PFSK-1 (cell line): Measurements from ENCODE around the gene KRT73.

Experiments
- FOXP2 ChIP-seq: optimal IDR thresholded peaks from 2 replicates; pipeline ENCODE3; 2011; ENCODE audit warnings: borderline replicate concordance, control low read depth, inconsistent platforms; ENCODE audit not compliant: insufficient read depth; ENCODE audit errors: extremely low read length, extremely low read depth
- POLR2AphosphoS5 ChIP-seq: IDR thresholded peaks from 2 replicates; pipeline ENCODE4 v1.6.1; 2012; ENCODE audit warnings: low read depth, mild to moderate bottlenecking, control low read depth, low read length, moderate library complexity
- REST ChIP-seq, 2 experiments: IDR thresholded peaks; 2 replicates each; pipeline versions ENCODE4 v1.6.1 to v1.8.0; 2011 to 2012; ENCODE audit warnings: low read depth in 2 of 2, low read length in 2 of 2, control low read depth in 1 of 2, inconsistent platforms in 1 of 2, mild to moderate bottlenecking in 1 of 2, moderate library complexity in 1 of 2; ENCODE audit not compliant: insufficient read depth in 1 of 2
- SIN3A ChIP-seq: IDR thresholded peaks from 2 replicates; pipeline ENCODE4 v1.6.1; 2012; ENCODE audit warnings: mild to moderate bottlenecking, low read length, moderate library complexity, borderline replicate concordance; ENCODE audit not compliant: insufficient read depth
- TAF1 ChIP-seq: IDR thresholded peaks from 2 replicates; pipeline ENCODE4 v1.6.1; 2012; ENCODE audit warnings: low read length, control low read depth, borderline replicate concordance; ENCODE audit not compliant: insufficient read depth

The KRT73 gene

GRCh38 chr12:52584156-52584682 lies 34.1 kb downstream of the KRT73 start:
- no peak for TF ChIP-seq REST (IDR thresholded peaks at IDR 0.05; ENCODE audit: insufficient read depth in 1 of 2, low read depth in 2 of 2, low read length in 2 of 2)
- no peak for TF ChIP-seq TAF1
- TF ChIP-seq POLR2AphosphoS5 = no peak
- TF ChIP-seq FOXP2 = no peak
- no peak for TF ChIP-seq SIN3A

- TF ChIP-seq SIN3A = no peak
- TF ChIP-seq POLR2AphosphoS5 = no peak
- no peak for TF ChIP-seq FOXP2
- TF ChIP-seq REST (IDR thresholded peaks at IDR 0.05; ENCODE audit: insufficient read depth in 1 of 2, low read depth in 2 of 2, low read length in 2 of 2) = no peak
- no peak for TF ChIP-seq TAF1
Observed at GRCh38 chr12:52582971-52583456, 35.3 kb downstream of the KRT73 start.

- TF ChIP-seq TAF1 (no peak), REST (IDR thresholded peaks at IDR 0.05; ENCODE audit: insufficient read depth in 1 of 2, low read depth in 2 of 2, low read length in 2 of 2) (no peak), POLR2AphosphoS5 (no peak), SIN3A (no peak), FOXP2 (no peak)
Observed at GRCh38 chr12:52582486-52582885, 35.9 kb downstream of the KRT73 start.

- TF ChIP-seq FOXP2 (no peak), POLR2AphosphoS5 (no peak), TAF1 (no peak), SIN3A (no peak), REST (IDR thresholded peaks at IDR 0.05; ENCODE audit: insufficient read depth in 1 of 2, low read depth in 2 of 2, low read length in 2 of 2) (no peak)
Observed at GRCh38 chr12:52581481-52581880, 36.9 kb downstream of the KRT73 start.

- TF ChIP-seq REST (IDR thresholded peaks at IDR 0.05; ENCODE audit: insufficient read depth in 1 of 2, low read depth in 2 of 2, low read length in 2 of 2) (no peak), POLR2AphosphoS5 (no peak)
Observed at GRCh38 chr12:52581066-52581465, 37.3 kb downstream of the KRT73 start.
